ENCODE measurements around the gene RAC2.
"Not testable (repeated sequence)": the region's sequence is repeated elsewhere in the genome, so short reads cannot be mapped to it uniquely, and the experiment has no call there.

Gene RAC2

DNA sequence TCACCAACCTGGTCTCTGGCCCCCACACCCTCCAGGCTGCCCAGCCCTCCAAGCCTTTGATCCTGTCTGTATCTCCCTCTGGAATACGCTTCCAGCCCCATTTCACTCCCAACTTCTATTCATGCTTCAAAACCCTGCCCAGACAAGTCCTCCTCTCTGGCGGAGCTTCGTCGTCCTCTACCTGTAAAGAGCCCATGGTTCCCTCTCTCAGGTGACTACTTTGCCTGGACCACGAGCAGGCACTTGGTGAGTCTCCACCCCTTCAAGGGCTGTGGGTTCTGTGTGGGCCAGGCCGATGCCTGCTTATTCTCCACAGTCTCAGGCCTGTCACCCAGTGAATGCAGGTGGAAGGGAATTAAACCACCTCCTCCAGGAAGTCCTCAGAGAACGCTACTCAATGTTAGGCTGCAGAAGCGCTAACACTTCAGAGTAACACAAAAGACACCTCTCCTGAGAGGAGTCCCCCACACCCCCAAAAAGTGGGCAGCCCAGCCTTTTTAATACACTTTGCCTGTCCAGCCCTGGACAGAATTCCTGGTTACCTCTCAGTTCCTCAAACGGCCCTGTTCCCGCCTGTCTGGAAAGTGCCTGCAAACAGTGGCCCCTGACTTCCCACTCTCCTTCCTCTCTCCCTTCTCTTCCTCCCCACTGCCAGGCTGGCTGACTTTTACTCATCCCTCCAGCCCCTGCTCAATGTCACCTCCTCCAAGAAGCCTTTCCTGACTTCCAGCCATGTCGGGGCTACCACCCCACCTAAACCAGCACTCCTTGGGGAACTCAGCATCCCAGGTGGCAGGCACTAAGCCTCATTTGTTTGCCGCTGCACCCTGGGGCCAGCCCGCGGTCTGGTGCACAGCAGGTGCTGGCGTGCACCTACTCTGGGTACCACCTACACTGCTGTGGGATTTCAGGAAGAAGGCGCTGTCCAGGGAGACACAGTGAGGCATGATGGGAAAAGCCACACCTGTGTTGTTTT, 9.0 kb downstream of the RAC2 start:
- DNase-seq (ENCODE audit: low read depth), result no peak

DNA sequence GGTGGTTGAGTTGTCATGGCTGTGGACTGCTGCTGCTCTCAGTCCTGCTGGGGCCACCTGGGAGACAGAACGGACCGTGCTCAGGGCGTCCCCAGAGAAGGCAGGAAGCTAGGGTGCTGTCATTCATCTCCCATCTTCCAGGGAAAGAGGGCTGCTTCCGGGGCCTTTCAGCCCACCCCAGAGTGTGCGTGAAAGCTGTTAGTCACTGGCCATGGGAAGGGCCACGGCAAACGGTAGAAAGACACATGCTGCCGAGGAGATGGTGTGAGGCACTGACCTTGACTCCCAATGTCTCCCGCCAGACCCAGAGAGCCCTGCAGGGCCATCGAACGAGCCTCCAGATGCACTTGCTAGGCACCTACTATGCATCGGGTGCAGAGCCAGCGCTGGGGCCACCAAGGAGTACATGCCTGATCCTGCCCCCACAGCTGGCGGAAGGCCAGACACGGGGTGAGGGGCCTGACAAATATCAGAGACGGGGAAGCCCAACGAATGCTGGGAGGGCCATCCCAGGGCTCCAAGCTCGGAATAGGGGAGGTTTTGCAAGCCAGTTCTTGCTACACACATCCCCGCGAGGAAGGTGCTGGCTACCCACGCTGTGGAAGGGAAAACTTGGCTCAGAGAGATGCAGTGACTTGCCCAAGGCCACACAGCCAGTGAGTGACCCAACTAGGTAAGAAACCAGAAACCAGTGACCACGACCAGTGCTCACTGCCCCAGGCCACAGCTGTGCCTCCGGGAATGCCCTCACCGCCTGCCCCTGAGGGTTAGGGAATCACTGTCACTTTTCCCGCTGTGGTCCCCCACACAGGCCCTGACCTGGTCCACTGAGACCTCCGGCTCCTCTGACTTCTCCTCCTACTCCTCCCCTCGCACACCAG, 10.1 kb downstream of the RAC2 start:
- no peak for DNase-seq (ENCODE audit: low read depth)

DNA sequence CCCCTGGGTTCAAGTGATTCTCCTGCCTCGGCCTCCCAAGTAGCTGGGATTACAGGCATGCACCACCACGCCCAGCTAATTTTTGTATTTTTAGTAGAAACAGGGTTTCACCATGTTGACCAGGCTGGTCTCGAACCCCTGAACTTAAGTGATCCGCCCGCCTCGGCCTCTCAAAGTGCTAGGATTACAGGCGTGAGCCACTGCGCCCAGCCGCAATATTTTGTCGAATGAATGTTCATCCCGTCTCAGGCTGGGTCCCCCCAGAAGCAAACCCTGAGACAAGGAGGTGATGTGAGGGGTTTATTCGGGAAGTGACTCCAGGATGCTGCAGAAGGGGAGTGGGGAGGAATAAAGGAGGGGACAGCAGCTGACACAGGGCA, 10.7 kb downstream of the RAC2 start:
- DNase-seq (ENCODE audit: low read depth), result not testable (repeated sequence)

DNA sequence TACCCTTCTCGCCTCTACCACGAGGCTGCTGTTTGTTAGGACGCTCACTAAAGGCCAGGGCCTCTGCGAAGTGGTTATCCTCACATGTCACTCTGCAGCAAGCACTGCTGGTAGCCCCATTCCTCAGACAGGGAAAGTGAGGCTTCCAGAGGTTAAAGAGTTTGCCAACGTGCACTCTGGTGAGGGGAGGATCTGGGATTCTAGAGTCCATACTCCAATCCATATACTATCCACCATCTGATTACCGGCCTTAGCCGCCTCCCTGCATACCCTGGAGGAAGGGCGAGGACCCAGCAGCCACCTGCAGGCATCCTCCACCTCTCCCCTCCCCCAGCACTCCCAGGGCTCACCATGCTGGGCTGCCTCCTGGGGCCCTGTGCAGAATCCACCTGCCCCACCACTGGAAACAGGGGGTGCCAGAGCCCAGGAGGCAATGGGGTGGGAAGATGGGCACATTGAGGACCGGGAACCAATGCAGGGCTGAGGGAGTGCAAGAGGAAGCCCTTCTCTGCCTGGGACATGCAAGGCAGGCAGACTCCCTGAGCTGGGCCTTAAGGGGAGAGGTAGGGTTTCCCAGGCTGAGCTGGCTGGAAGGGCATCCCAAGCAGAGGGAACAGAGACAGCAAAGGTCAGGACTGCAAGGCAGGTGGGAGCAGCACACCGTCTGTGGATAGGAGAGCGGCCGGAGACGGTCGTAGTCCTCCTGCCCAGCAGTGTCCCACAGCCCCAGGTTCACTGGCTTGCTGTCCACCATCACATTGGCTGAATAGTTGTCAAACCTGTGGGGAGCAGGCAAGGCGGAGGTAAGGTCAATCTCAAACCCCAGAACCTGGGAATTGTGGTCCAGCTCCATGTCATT, 11.7 kb downstream of the RAC2 start:
- no peak for DNase-seq (ENCODE audit: low read depth)

DNA sequence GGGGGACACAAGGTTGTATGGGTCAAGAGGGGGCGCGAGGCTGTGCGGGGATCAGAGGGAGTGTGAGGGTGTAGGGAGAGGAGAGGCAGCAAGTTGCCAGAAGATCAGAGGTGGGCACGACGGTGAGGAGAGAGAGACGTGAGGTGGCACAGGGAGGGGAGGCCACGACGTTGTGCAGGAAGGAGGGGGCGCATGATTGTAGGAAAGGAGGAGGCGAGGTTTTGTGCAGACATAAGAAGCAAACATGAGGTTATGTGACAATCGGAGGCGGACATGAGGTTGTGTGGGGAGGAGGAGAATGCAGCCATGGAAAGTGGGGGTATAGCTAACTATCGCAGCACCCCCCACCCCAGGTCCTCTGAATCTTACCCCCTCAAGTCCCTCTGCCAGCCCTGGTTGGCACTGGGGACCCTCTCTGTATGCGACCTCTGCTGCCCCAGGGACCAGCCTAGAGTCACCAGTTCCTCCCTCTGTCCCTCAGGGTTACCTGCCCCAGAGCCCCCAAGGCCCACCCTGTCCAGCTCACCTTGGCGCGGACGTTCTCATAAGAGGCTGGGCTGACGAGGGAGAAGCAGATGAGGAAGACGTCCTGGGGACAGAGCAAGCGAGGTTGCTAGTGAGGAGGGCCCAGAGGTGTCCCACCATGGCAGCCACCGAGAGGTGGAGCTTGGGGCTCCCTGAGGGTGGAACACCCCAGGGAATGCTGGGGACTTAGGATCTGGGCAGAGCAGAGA, 12.5 kb downstream of the RAC2 start:
- DNase-seq (ENCODE audit: low read depth), result no peak

DNA sequence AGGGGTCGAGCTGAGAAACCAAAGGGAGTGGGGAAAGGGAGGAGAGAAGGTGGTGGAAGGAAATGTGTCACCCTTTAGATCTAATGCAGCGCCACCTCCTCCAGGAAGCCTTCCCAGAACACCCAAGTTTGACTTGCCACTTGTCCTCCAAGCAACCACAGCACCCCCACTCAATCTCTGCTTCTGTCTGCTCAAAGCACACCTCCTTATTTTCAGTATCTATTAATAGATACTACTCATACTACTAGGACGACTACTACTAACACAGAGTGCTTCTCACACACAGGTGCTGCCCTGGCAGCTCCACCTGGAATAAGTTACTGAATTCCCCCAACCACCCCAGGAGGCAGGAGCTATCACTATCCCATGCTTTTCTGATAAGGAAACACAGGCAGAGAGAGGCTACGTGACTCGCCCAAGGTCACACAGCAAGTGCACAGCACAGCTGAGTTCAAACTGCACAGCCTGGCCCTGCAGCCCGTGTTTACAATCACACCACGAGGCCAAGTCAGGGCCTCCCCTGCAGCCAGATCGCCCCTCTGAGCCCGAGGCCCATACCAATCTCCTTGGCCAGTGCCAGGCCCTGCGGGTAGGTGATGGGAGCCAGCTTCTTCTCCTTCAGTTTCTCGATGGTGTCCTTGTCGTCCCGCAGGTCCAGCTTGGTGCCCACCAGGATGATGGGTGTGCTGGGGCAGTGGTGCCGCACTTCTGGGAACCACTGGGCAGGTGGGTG, 13.2 kb downstream of the RAC2 start:
- no peak for DNase-seq (ENCODE audit: low read depth)

DNA sequence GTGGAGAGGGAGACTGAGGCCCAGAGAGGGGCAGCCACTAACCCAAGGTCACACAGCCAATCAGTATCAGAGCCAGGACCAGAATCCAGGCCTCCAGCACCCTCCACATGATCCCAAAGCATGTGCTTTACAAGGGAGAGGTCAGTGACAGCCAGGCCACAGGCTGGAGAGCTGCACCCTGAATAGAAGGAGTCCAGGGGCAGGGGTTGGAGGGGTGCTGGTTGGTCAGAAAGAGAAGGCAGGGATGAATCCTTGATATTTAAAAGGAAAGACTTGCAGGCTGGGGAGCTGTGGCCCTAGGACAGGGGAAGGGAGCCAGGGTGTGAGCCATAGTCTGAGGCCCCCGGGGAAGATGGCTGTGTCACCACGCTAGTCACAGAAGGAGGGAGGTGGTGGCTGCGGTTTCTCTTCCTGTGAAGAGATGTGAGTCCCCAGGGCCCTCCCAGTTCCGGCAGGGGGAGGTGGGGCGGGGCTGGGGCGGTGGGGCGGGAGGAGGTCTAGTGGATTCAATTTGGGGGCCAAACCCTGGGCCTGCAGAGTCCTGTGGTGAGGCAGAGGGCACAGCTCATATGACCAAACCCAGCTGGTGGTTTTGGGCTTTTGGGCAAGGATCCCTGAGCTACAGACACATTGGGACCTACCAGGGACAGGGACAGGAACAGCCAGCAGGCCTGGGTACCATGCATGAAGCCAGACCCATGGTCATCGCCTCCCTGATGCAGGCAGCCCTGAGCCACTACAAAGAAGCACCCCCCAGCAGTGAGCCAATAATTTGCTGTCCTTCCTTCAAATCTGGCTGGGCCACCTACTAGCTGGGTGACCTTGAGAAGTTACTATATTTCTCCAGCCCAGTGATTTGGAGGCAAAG, 14.0 kb downstream of the RAC2 start:
- no peak for DNase-seq (ENCODE audit: low read depth)

DNA sequence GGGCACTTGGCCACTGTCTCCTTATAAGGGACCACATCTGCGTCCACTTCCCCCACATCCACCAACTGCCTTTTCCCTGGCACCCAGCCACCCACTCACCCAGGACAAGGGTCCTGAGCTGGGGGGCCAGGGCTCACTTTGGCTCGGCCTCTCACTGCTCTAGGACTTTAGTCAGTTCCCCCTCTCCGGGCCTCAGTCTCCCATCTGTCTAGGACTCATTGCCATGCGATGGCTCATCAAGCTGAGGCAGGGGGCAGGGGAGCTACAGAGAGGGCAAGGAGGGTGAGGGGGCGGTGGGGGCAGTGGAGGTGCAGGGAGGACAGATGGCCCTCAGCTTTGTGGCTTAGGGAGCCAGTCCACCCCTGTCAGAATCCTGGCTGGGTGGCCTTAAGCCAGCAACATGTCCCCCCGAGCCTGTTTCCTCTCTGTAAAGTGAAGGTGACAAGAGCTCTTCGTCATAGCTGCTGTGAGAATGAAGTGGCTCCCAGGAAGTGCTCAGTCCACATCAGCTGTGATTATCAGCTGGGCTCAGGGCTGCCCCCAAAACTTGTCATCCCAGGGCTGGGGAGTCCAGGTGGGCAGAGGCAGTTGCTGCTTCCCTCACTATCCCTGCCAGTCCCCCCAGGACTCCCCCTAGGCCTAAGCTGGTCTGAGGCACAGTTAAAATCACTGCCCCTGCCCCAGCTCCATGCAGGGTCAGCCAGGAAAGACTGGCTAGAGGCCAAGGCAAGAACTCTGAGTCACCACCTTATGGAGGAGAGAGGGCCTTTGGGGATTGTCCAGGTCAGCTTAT, 14.9 kb downstream of the RAC2 start:
- DNase-seq (ENCODE audit: low read depth), result no peak

DNA sequence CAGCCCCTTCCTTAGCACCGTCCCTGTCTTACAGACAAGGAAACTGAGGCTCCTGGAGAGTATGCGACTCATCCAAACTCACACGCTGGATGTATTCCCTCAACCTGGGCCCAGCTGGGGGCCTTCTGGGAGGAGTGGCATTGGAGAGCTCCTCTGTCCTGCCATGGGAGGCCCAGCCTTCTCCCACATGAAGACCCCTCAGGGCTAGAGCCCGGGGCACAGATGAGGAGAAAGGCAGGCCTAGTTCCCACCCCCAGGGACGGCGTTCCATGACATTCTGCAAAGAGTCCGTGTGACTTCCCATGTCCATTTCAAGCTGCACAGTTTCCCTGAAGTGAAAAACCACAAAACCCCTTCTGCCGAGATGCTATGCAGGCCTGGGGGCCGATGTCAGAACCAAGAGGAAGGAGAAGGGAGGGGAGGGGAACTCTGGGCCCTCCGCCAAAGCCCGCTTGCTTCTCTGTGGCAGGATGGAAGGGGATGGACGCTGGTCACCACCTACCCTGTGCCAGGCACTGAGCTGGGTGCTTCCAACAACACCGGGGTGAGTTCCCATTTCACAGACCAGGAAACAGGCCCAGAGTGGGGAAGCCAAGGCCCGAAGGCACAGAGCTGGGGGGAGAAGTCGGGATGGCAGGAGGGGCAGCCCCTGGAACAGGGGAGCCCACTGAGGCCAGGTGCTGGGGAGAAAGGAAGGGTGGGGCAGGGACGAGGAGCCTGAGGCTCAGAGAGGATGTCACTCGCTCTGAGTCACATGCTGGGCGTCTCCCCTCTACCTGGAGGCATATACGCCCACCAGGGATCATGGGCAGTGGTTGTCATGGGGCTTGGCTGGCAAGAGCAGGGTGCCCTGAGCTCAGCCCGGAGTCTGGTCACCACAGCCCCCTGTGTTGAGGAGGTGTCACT, 15.7 kb downstream of the RAC2 start:
- no peak for DNase-seq (ENCODE audit: low read depth)

DNA sequence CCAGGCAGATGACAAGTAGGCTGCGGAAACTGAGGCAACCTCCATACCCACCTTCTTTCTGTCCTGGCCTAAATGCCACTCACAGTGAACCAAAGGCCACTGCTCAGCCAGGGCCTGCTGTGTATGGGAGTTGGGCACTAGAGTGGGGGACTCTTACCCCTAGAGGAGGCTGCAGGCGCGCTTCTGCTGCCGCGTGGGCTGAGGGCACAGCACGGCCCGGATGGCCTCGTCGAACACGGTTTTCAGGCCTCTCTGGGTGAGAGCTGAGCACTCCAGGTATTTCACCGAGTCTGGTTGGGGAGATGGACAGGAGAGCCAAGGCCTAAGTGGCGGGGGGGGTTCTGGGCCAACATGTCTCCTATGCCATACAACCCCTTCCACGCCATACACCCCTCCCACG, 17.6 kb downstream of the RAC2 start:
- DNase-seq (ENCODE audit: low read depth), result no peak

DNA sequence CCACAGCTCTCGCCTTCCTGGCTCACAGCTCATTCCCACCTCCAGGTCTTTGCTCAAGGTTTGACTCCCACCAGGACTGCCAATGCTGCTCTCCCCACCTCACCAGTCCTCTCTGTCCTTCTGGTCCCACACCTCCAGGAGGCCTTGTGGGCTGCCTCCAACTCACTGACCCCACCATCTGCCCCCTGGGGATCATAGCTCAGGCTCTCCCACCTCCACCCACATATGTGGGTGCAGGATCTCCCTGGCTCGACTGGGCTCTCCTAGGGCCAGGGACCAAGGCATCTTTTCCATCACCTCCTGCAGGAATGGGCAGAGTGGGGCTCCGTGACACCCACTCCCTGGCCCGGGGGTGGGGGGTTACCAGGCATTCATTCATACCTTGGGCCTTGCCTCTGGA, 18.0 kb downstream of the RAC2 start:
- DNase-seq (ENCODE audit: low read depth), result no peak

DNA sequence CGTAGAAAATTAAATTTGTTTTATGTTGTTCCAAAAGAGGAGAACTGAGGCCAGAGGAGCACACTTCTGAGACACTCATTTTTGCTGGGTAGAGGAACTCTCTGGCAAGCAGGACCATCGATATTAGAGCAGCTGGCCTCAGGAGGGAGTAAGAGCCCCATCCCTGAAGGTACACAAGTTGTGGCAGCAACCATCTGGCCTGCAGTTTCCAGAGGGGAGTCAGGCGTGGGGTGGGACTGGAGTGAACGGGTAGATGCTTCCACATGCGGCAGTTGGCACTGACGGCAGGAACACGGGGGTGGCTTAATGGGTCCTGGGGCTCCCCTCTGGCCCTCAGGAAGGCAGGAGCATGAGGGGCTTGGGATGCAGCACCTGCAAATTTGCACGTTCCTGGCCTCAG, 18.6 kb downstream of the RAC2 start:
- no peak for DNase-seq (ENCODE audit: low read depth)

DNA sequence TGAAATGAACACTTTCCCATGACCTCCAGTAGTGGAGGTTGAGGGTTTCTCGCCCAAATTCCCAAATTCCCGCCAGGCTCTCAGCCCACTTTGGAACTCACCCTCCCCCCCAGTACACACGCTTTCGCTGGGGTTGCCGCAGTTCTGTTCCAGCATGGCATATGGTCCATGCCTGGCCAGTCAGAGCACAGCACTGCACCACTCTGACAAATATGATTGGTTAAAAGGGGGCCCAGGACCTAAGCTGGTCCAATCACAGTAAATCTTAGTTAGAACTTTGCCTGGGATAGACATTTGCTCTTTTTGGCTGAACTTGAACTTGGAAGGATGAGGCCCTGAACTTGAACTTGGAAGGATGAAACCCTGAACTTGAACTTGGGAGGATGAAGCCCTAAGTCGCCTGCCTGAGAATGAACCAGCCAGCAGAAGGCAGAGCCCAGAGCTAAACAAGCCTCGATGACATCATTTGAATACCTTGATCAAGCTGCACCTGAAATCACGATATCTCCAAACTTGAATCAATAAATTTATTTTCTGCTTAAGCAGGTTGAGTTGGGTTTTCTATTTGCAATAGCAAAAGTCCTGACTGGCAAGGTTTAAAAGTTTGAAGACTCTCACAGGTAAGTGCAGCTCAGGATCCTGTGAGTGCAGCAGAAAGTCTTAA, 19.2 kb downstream of the RAC2 start:
- no peak for DNase-seq (ENCODE audit: low read depth)

DNA sequence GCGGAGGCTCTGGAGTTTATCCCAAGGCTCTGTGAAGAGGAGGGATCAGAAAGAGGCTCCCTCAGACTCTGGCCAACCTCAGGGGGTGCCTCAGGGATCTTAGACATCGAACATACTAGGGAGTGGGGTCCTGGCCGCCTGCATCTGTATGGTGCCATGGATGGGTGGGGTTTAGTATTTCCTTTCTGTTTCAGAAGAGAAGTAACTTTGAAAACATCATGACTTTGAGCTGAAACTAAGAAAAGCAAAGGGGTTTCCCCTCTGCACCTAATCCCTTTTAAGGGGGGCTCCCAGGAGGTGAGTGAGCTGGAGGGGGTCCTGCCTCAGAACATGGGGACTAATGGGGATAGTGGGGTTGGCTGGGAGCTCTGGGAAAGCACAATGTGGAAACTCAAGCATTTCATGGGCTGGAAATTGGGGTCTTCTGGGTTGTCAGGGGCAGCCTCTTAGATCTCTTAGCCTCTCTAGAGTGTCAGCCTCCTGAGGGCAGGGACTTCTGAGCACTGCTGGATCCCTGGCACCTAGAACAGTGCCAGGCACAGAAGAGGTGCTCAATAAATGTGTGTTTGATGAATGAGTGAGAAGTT, 20.0 kb downstream of the RAC2 start:
- no peak for DNase-seq (ENCODE audit: low read depth)

DNA sequence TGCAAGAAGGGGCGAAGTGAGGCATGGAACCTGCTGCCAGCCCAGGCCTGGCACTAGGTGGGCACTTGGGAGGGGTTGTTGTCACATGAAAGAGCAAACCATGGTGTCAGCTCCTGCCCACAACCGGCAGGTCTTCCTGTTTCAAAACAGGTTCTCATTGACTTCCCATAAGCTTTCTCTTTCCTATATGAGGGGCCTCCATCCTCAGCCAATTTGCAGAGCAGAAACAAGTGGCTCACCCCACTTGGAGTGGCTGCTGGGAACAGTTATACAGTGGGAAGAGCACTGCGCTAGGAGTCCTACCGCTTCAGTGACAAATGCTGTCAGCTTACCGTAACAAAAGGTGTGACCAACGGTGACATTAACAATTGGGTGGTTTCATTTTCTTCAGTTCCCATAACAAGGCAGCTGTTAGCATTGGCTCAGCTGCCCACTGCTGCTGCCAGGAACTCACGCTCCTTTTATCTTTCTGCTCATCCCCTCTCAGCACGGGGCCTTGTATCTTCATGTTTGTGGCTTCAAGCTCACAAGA, 21.6 kb downstream of the RAC2 start:
- DNase-seq (ENCODE audit: low read depth), result no peak

All from stimulated activated CD8-positive, alpha-beta memory T cell treated with anti-CD3 and anti-CD28 coated beads, Interleukin-15, amount 100 ng/mL, for 24 hours (primary cell).